Vagina (tissue), 2 donors: ENCODE data around the gene SNRPB.

Experiments used
- CTCF ChIP-seq, 3 experiments: fragments of 450-650 bp in 2 of 3; fragments of 200-600 bp in 1 of 3; sonication (generic) in 1 of 3; IDR thresholded peaks; one replicate each; pipeline ENCODE4 v1.5.1; 2017 to 2019; ENCODE audit warnings: antibody characterized with exemption in 3 of 3, mild to moderate bottlenecking in 2 of 3, moderate library complexity in 2 of 3
- POLR2AphosphoS5 ChIP-seq, 2 donors: sonication (generic); formaldehyde crosslinking; IDR thresholded peaks; one replicate each; pipeline ENCODE4 v1.9.0; 2017; ENCODE audit warnings: antibody characterized with exemption in 2 of 2, mild to moderate bottlenecking in 2 of 2, low read depth in 1 of 2; ENCODE audit not compliant: insufficient read depth in 1 of 2

- TF ChIP-seq CTCF (IDR thresholded peaks at IDR 0.05) (no peak), POLR2AphosphoS5 (IDR thresholded peaks at IDR 0.05; ENCODE audit: insufficient read depth in 1 of 2, low read depth in 1 of 2) (no peak)
Observed at GRCh38 chr20:2467412-2467811, 3.2 kb downstream of the SNRPB start.
